GM06990 (cell line): ENCODE results near the gene HS6ST1.
"Not testable (repeated sequence)": the region's sequence is repeated elsewhere in the genome, so short reads cannot be mapped to it uniquely, and the experiment has no call there.

Source experiments
- DNase-seq: peaks from one replicate; pipeline ENCODE4 v3.0.0-alpha.2; 2011; ENCODE audit not compliant: insufficient read length; ENCODE audit errors: extremely low read depth
- H3K27me3 ChIP-seq: replicated peaks from 2 replicates; pipeline ENCODE4 v1.6.0; 2011; ENCODE audit warnings: low read length; ENCODE audit not compliant: control insufficient read depth, insufficient read depth
- H3K36me3 ChIP-seq: 2 replicates; pipeline ENCODE4 v1.5.1; 2011; ENCODE audit warnings: low read length; ENCODE audit not compliant: control insufficient read depth, insufficient read depth
- H3K4me3 ChIP-seq: replicated peaks from 2 replicates; pipeline ENCODE4 v1.5.1; 2011; ENCODE audit warnings: low read depth, mild to moderate bottlenecking, control low read depth, low read length
- CTCF ChIP-seq: IDR thresholded peaks from 2 replicates; pipeline ENCODE4 v1.5.1; 2011; ENCODE audit warnings: low read length, control low read depth, mild to moderate bottlenecking, inconsistent platforms; ENCODE audit not compliant: insufficient read depth, poor library complexity, severe bottlenecking

HS6ST1 gene

GRCh38 chr2:128261245-128262128 is 57.2 kb downstream of the HS6ST1 start:
- DNase-seq, result no peak
- H3K36me3 ChIP-seq, result no peaks in the 10 kb centered on the region
- H3K27me3 ChIP-seq, result no peaks in the 10 kb centered on the region
- H3K4me3 ChIP-seq, result no peak overlapping the region
- TF ChIP-seq CTCF, result no peak

GRCh38 chr2:128260239-128261138 is 58.2 kb downstream of the HS6ST1 start:
- Histone ChIP-seq H3K4me3 (no peak overlapping the region), H3K27me3 (no peaks in the 10 kb centered on the region), H3K36me3 (no peaks in the 10 kb centered on the region)
- TF ChIP-seq CTCF, result no peak
- DNase-seq, result no peak

DNA sequence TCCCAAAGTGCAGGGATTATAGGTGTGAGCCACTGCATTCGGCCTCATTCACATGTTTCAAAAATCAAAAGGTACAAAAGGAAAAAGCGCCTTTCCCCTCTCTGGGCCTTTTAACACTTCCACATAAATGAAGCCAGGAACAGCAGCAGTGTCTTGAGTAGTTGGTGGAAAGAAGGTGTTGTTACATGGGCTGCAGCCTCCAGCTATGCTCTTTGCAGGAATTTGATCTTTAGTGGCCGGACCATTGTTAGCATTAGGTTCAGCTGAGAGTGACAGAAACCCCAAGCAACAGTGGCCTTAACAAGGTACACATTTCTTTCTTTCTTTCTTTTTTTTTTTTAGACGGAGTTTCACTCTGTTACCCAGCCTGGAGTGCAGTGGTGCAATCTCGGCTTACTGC is 59.1 kb downstream of the HS6ST1 start:
- no peak for DNase-seq
- H3K4me3 ChIP-seq, result no peak overlapping the region
- H3K27me3 ChIP-seq, result no peaks in the 10 kb centered on the region
- TF ChIP-seq CTCF, result no peak
- H3K36me3 ChIP-seq, result no peaks in the 10 kb centered on the region

- Histone ChIP-seq H3K36me3 (no peaks in the 10 kb centered on the region), H3K4me3 (no peak overlapping the region), H3K27me3 (no peaks in the 10 kb centered on the region)
- no peak for TF ChIP-seq CTCF
- DNase-seq, result no peak
These were observed 60.5 kb downstream of the HS6ST1 start for GRCh38 chr2:128258218-128258617.

DNA sequence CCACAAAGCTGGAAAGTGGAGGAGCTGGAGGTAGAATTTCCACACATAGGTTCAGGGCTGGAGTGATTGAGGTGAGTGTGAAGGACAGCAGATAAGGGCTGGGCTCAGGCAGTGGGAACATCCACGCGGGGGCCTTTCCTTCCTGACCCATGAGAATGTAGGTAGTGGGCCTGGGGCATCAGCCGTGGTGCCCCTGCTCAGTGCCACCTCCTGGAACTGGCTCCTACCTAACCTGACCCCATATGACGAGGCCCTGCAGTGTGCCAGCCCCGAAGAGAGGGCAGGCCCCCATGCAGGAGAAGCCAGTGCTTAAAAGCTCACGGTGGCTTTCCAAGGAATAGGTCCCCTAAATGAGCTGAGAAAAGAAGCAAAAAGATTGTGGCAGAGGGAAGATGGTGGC is 66.2 kb downstream of the HS6ST1 start:
- Histone ChIP-seq H3K36me3 (no peaks in the 10 kb centered on the region), H3K4me3 (no peak overlapping the region), H3K27me3 (no peaks in the 10 kb centered on the region)
- no peak for TF ChIP-seq CTCF
- no peak for DNase-seq

- not testable (repeated sequence) for H3K27me3 ChIP-seq, DNase-seq, H3K4me3 ChIP-seq, H3K36me3 ChIP-seq
These were observed 66.6 kb downstream of the HS6ST1 start for GRCh38 chr2:128252086-128252485.
